IMR-90 (cell line): ENCODE results near the gene ALAD. TPM values are rescaled to one million over a fixed set of nuclear protein-coding genes. Genes with fewer than 3 reads are reported as not detected.

Experiments used
- ATAC-seq: fragments of 200-7000 bp; cut with Tn5 transposase; 2 replicates; pipeline ENCODE4 v1.9.1; 2020; ENCODE audit warnings: low read depth, mild to moderate bottlenecking, moderate library complexity
- BruUV-seq: library from RNA; stranded (reverse); fragments of 400-500 nt; replicated peaks from 2 replicates; lab custom pipeline; 2021; lab: Mats Ljungman, UMichigan
- CTCF ChIA-PET: fragments of 300-600 bp; formaldehyde crosslinking; extraction: SDS; loops from one replicate; lab custom pipeline; 2021; ENCODE audit warnings: antibody characterized with exemption; lab: Yijun Ruan, JAX
- POLR2A ChIA-PET: fragments of 300-600 bp; sonication (Branson Sonifier 250); formaldehyde crosslinking; loops from one replicate; lab custom pipeline; 2022; ENCODE audit warnings: antibody characterized with exemption; ENCODE audit not compliant: unreplicated experiment; lab: Charles Lee
- DNase-seq: peaks from one replicate; pipeline ENCODE4 v3.0.0; 2013
- H2AFZ ChIP-seq: replicated peaks from 2 replicates; pipeline ENCODE3; 2013; ENCODE audit warnings: low read length, mild to moderate bottlenecking; ENCODE audit not compliant: poor library complexity
- H2AK5ac ChIP-seq: 2 replicates; pipeline ENCODE4 v1.6.1; 2013; ENCODE audit warnings: low read depth, low read length, inconsistent platforms
- H2AK9ac ChIP-seq: replicated peaks from 2 replicates; pipeline ENCODE3; 2013; ENCODE audit warnings: mild to moderate bottlenecking, low read depth, low read length, moderate library complexity; ENCODE audit not compliant: poor library complexity
- H2BK120ac ChIP-seq: 2 replicates; pipeline ENCODE4 v1.6.1; 2013; ENCODE audit warnings: low read depth, low read length, inconsistent platforms
- H2BK15ac ChIP-seq: 3 replicates; pipeline ENCODE4 v1.6.1; 2013; ENCODE audit warnings: low read depth, low read length, inconsistent platforms
- H2BK20ac ChIP-seq: 2 replicates; pipeline ENCODE4 v1.6.1; 2013; ENCODE audit warnings: low read depth, mild to moderate bottlenecking, inconsistent platforms, low read length, moderate library complexity
- H2BK5ac ChIP-seq: 2 replicates; pipeline ENCODE4 v1.6.1; 2013; ENCODE audit warnings: mild to moderate bottlenecking, low read depth, low read length, inconsistent platforms; ENCODE audit not compliant: poor library complexity, severe bottlenecking
- H3K14ac ChIP-seq: replicated peaks from 2 replicates; pipeline ENCODE4 v1.6.1; 2013; ENCODE audit warnings: low read depth, low read length, inconsistent platforms
- H3K18ac ChIP-seq: 2 replicates; pipeline ENCODE4 v1.6.1; 2013; ENCODE audit warnings: low read depth, low read length, control low read depth
- H3K23ac ChIP-seq: 2 replicates; pipeline ENCODE4 v1.6.1; 2013; ENCODE audit warnings: low read depth, low read length, inconsistent platforms
- H3K27ac ChIP-seq: 2 replicates; pipeline ENCODE4 v1.5.1; 2013; ENCODE audit warnings: mild to moderate bottlenecking, control low read depth, low read length; ENCODE audit not compliant: insufficient read depth
- H3K27me3 ChIP-seq: 2 replicates; pipeline ENCODE4 v1.6.1; 2013; ENCODE audit warnings: low read length; ENCODE audit not compliant: control insufficient read depth, insufficient read depth
- H3K36me3 ChIP-seq: 2 replicates; pipeline ENCODE4 v1.6.1; 2013; ENCODE audit warnings: low read length, mixed read lengths; ENCODE audit not compliant: control insufficient read depth, insufficient read depth
- H3K4ac ChIP-seq: 2 replicates; pipeline ENCODE4 v1.6.1; 2013; ENCODE audit warnings: low read depth, low read length, inconsistent platforms
- H3K4me1 ChIP-seq: 2 replicates; pipeline ENCODE4 v1.6.1; 2013; ENCODE audit warnings: low read length, mixed read lengths; ENCODE audit not compliant: control insufficient read depth, insufficient read depth
- H3K4me2 ChIP-seq: 2 replicates; pipeline ENCODE4 v1.6.1; 2013; ENCODE audit warnings: low read depth, mild to moderate bottlenecking, control low read depth, low read length, moderate library complexity
- H3K4me3 ChIP-seq: 2 replicates; pipeline ENCODE4 v1.5.1; 2013; ENCODE audit warnings: low read depth, mild to moderate bottlenecking, control low read depth, low read length, moderate library complexity; ENCODE audit not compliant: insufficient read depth
- H3K56ac ChIP-seq: 2 replicates; pipeline ENCODE4 v1.6.1; 2013; ENCODE audit warnings: low read length, inconsistent platforms; ENCODE audit not compliant: insufficient read depth; ENCODE audit errors: extremely low read depth
- H3K79me1 ChIP-seq, 2 experiments: 2 replicates each; pipeline ENCODE4 v1.6.1; 2013; ENCODE audit warnings: low read length in 2 of 2, inconsistent platforms in 1 of 2, low read depth in 1 of 2
- H3K9ac ChIP-seq: 2 replicates; pipeline ENCODE4 v1.6.1; 2013; ENCODE audit warnings: low read depth, low read length, control low read depth
- H3K9me1 ChIP-seq: 2 replicates; pipeline ENCODE4 v1.6.1; 2013; ENCODE audit warnings: low read length, inconsistent platforms; ENCODE audit not compliant: insufficient read depth
- H3K9me3 ChIP-seq: 2 replicates; pipeline ENCODE4 v1.6.1; 2013; ENCODE audit warnings: low read length; ENCODE audit not compliant: control insufficient read depth, insufficient read depth
- H4K20me1 ChIP-seq: 2 replicates; pipeline ENCODE4 v1.6.1; 2013; ENCODE audit warnings: low read length, inconsistent platforms; ENCODE audit not compliant: insufficient read depth
- H4K5ac ChIP-seq: 2 replicates; pipeline ENCODE4 v1.6.1; 2013; ENCODE audit warnings: mild to moderate bottlenecking, low read depth, low read length, control low read depth
- H4K8ac ChIP-seq, 2 experiments: 2 replicates each; pipeline ENCODE4 v1.6.1; 2013; ENCODE audit warnings: low read depth in 2 of 2, low read length in 2 of 2, control low read depth in 1 of 2, inconsistent platforms in 1 of 2
- H4K91ac ChIP-seq: 2 replicates; pipeline ENCODE4 v1.6.1; 2013; ENCODE audit warnings: low read depth, low read length, inconsistent platforms; ENCODE audit not compliant: insufficient read depth
- BHLHE40 ChIP-seq: fragments of 150-350 bp; IDR thresholded peaks from 2 replicates; pipeline ENCODE4 v1.6.1; 2016; ENCODE audit warnings: mild to moderate bottlenecking, low read depth, low read length
- CEBPB ChIP-seq: IDR thresholded peaks from 2 replicates; pipeline ENCODE4 v1.6.1; 2012; ENCODE audit warnings: low read depth, low read length, improper control_type of control experiment
- CHD1 ChIP-seq: IDR thresholded peaks from 2 replicates; pipeline ENCODE4 v1.6.1; 2012; ENCODE audit warnings: low read depth, low read length, improper control_type of control experiment
- CTCF ChIP-seq: conservative IDR thresholded peaks from 2 replicates; pipeline ENCODE4 v1.5.1; 2012; ENCODE audit warnings: mild to moderate bottlenecking, low read depth, low read length, improper control_type of control experiment
- ELK1 ChIP-seq: fragments of 150-350 bp; IDR thresholded peaks from 2 replicates; pipeline ENCODE4 v1.6.1; 2016; ENCODE audit warnings: low read depth, mild to moderate bottlenecking, low read length, moderate library complexity, borderline replicate concordance
- FOS ChIP-seq: fragments of 150-350 bp; IDR thresholded peaks from 2 replicates; pipeline ENCODE4 v1.6.1; 2016; ENCODE audit warnings: low read depth, low read length
- MAFK ChIP-seq: IDR thresholded peaks from 2 replicates; pipeline ENCODE4 v1.6.1; 2012; ENCODE audit warnings: low read depth, low read length, improper control_type of control experiment
- MAZ ChIP-seq: IDR thresholded peaks from 2 replicates; pipeline ENCODE4 v1.6.1; 2012; ENCODE audit warnings: low read depth, mild to moderate bottlenecking, low read length, improper control_type of control experiment, moderate library complexity, borderline replicate concordance
- NFE2L2 ChIP-seq: fragments of 150-350 bp; IDR thresholded peaks from 2 replicates; pipeline ENCODE4 v1.6.1; 2016; ENCODE audit warnings: low read depth, mild to moderate bottlenecking, low read length
- POLR2A ChIP-seq: IDR thresholded peaks from 2 replicates; pipeline ENCODE4 v1.6.1; 2012; ENCODE audit warnings: mild to moderate bottlenecking, low read depth, low read length
- RAD21 ChIP-seq: IDR thresholded peaks from 2 replicates; pipeline ENCODE4 v1.6.1; 2012; ENCODE audit warnings: low read length, improper control_type of control experiment
- RCOR1 ChIP-seq: IDR thresholded peaks from 2 replicates; pipeline ENCODE4 v1.6.1; 2012; ENCODE audit warnings: mild to moderate bottlenecking, low read length, improper control_type of control experiment; ENCODE audit not compliant: insufficient replicate concordance
- RFX5 ChIP-seq: IDR thresholded peaks from 2 replicates; pipeline ENCODE4 v1.8.0; 2012; ENCODE audit warnings: low read depth, mild to moderate bottlenecking, low read length, moderate library complexity
- SMC3 ChIP-seq: fragments of 150-350 bp; IDR thresholded peaks from 2 replicates; pipeline ENCODE4 v1.6.1; 2016; ENCODE audit warnings: low read depth, mild to moderate bottlenecking, antibody characterized with exemption, low read length, moderate library complexity
- USF2 ChIP-seq: fragments of 150-350 bp; IDR thresholded peaks from 2 replicates; pipeline ENCODE4 v1.6.1; 2017; ENCODE audit warnings: mild to moderate bottlenecking, antibody characterized with exemption, low read length, low read depth
- WGBS, 2 experiments: methylation state at CpG; one replicate each; pipeline versions ENCODE4 v1.1.5 to v1.1.7; 2013; ENCODE audit warnings: missing lambda C conversion rate in 2 of 2; ENCODE audit not compliant: insufficient read length in 1 of 2; ENCODE audit errors: extremely low coverage in 2 of 2; 5-methylcytosine and 5-hydroxymethylcytosine counted together
- dilution Hi-C: fragments of 300-500 bp; cut with HindIII; formaldehyde crosslinking; loops from one replicate; pipeline ENCODE4 v1.14.3; 2018; ENCODE audit warnings: low sequenced_read_pairs; ENCODE audit not compliant: unreplicated experiment
- in situ Hi-C: fragments of 300-500 bp; cut with MboI; formaldehyde crosslinking; loops from 3 replicates; pipeline ENCODE4 v1.14.3; 2019; ENCODE audit warnings: low sequenced_read_pairs, inconsistent platforms, mixed read lengths
- intact Hi-C: fragments of 100-400 bp; cut with micrococcal nuclease; formaldehyde crosslinking; loops from 2 replicates; pipeline ENCODE4 v1.10.0; 2022
- polyA plus RNA-seq, 3 experiments: library from polyadenylated mRNA; depleted of rRNA; stranded (reverse); fragments of >200 nt; gene quantifications; 2 replicates each; pipeline ENCODE4 v1.2.3, GENCODE V29; 2012; ENCODE audit warnings: low replicate concordance in 1 of 3
- total RNA-seq: library from RNA; depleted of rRNA; stranded (reverse); fragments of >200 nt; gene quantifications from 2 replicates; pipeline ENCODE4 v1.2.3, GENCODE V29; 2012

Gene ALAD
- total and polyA plus RNA-seq, 2 of the 4 experiments (the other 2 are of a cell fraction): 11.1 to 15.6 TPM

GRCh38 chr9:113364951-113365350 lies 36.1 kb downstream of the ALAD start:
- no peak overlapping the region for H3K4ac ChIP-seq
- no peak overlapping the region for H2BK5ac ChIP-seq
- H3K23ac ChIP-seq: no peak overlapping the region
- no peak overlapping the region for H3K4me2 ChIP-seq
- no peak overlapping the region for H2BK120ac ChIP-seq
- H3K36me3 ChIP-seq: no peaks in the 10 kb centered on the region
- intact Hi-C loops (no loop called here), dilution Hi-C loops (no loop called here), in situ Hi-C loops (no loop called here)
- H3K4me1 ChIP-seq: no peaks in the 10 kb centered on the region
- no peak overlapping the region for H2BK15ac ChIP-seq
- no peak overlapping the region for H2AK5ac ChIP-seq
- no peak overlapping the region for H3K56ac ChIP-seq
- H3K79me1 ChIP-seq: no peaks in the 10 kb centered on the region
- no peaks in the 10 kb centered on the region; the same call in 1 of the 2 replicates for H3K9me1 ChIP-seq
- no peaks in the 10 kb centered on the region for H3K9me3 ChIP-seq
- no peak overlapping the region for H4K5ac ChIP-seq
- WGBS, 2 experiments: no CpG with 5 or more reads among the region's 1 CpG
- ATAC-seq (no peak), DNase-seq (no peak)
- H4K8ac ChIP-seq: no peak overlapping the region
- H2AK9ac ChIP-seq: no peak overlapping the region
- ChIA-PET CTCF (interaction anchor here (0.6 to 1.0 kb wide), 3 partner anchors 8 to 431 kb away, joined by 3 to 4 read pairs (median 3); partner anchors contain the start of gene ALAD), POLR2A (no interaction called here)
- H3K9ac ChIP-seq: no peak overlapping the region
- no peak overlapping the region for H3K27ac ChIP-seq
- no peak overlapping the region for H3K14ac ChIP-seq
- BruUV-seq: no TSS peak
- TF ChIP-seq NFE2L2 (no peak), MAFK (no peak), RAD21 (no peak), BHLHE40 (no peak), CHD1 (no peak), SMC3 (no peak), ELK1 (no peak), FOS (no peak), CTCF (no peak), CEBPB (no peak), POLR2A (no peak), USF2 (no peak), RFX5 (no peak), MAZ (no peak), RCOR1 (no peak)
- H2BK20ac ChIP-seq: no peak overlapping the region
- H4K20me1 ChIP-seq: no peaks in the 10 kb centered on the region
- H4K91ac ChIP-seq: no peak overlapping the region
- H3K27me3 ChIP-seq: peaks cover 23% of the 10 kb centered on the region
- H3K4me3 ChIP-seq: no peak overlapping the region
- no peak overlapping the region for H2AFZ ChIP-seq
- no peak overlapping the region for H3K18ac ChIP-seq
